IMR-90 (cell line): ENCODE results near the gene SPECC1L. TPM values are rescaled to one million over a fixed set of nuclear protein-coding genes. Genes with fewer than 3 reads are reported as not detected.

Experiments
- ATAC-seq: fragments of 200-7000 bp; cut with Tn5 transposase; 2 replicates; pipeline ENCODE4 v1.9.1; 2020; ENCODE audit warnings: low read depth, mild to moderate bottlenecking, moderate library complexity
- BruUV-seq: library from RNA; stranded (reverse); fragments of 400-500 nt; replicated peaks from 2 replicates; lab custom pipeline; 2021; lab: Mats Ljungman, UMichigan
- CTCF ChIA-PET: fragments of 300-600 bp; formaldehyde crosslinking; extraction: SDS; loops from one replicate; lab custom pipeline; 2021; ENCODE audit warnings: antibody characterized with exemption; lab: Yijun Ruan, JAX
- POLR2A ChIA-PET: fragments of 300-600 bp; sonication (Branson Sonifier 250); formaldehyde crosslinking; loops from one replicate; lab custom pipeline; 2022; ENCODE audit warnings: antibody characterized with exemption; ENCODE audit not compliant: unreplicated experiment; lab: Charles Lee
- DNase-seq: peaks from one replicate; pipeline ENCODE4 v3.0.0; 2013
- H2AFZ ChIP-seq: replicated peaks from 2 replicates; pipeline ENCODE3; 2013; ENCODE audit warnings: low read length, mild to moderate bottlenecking; ENCODE audit not compliant: poor library complexity
- H2AK5ac ChIP-seq: 2 replicates; pipeline ENCODE4 v1.6.1; 2013; ENCODE audit warnings: low read depth, low read length, inconsistent platforms
- H2AK9ac ChIP-seq: replicated peaks from 2 replicates; pipeline ENCODE3; 2013; ENCODE audit warnings: mild to moderate bottlenecking, low read depth, low read length, moderate library complexity; ENCODE audit not compliant: poor library complexity
- H2BK120ac ChIP-seq: 2 replicates; pipeline ENCODE4 v1.6.1; 2013; ENCODE audit warnings: low read depth, low read length, inconsistent platforms
- H2BK15ac ChIP-seq: 3 replicates; pipeline ENCODE4 v1.6.1; 2013; ENCODE audit warnings: low read depth, low read length, inconsistent platforms
- H2BK20ac ChIP-seq: 2 replicates; pipeline ENCODE4 v1.6.1; 2013; ENCODE audit warnings: low read depth, mild to moderate bottlenecking, inconsistent platforms, low read length, moderate library complexity
- H2BK5ac ChIP-seq: 2 replicates; pipeline ENCODE4 v1.6.1; 2013; ENCODE audit warnings: mild to moderate bottlenecking, low read depth, low read length, inconsistent platforms; ENCODE audit not compliant: poor library complexity, severe bottlenecking
- H3K14ac ChIP-seq: replicated peaks from 2 replicates; pipeline ENCODE4 v1.6.1; 2013; ENCODE audit warnings: low read depth, low read length, inconsistent platforms
- H3K18ac ChIP-seq: 2 replicates; pipeline ENCODE4 v1.6.1; 2013; ENCODE audit warnings: low read depth, low read length, control low read depth
- H3K23ac ChIP-seq: 2 replicates; pipeline ENCODE4 v1.6.1; 2013; ENCODE audit warnings: low read depth, low read length, inconsistent platforms
- H3K27ac ChIP-seq: 2 replicates; pipeline ENCODE4 v1.5.1; 2013; ENCODE audit warnings: mild to moderate bottlenecking, control low read depth, low read length; ENCODE audit not compliant: insufficient read depth
- H3K27me3 ChIP-seq: 2 replicates; pipeline ENCODE4 v1.6.1; 2013; ENCODE audit warnings: low read length; ENCODE audit not compliant: control insufficient read depth, insufficient read depth
- H3K36me3 ChIP-seq: 2 replicates; pipeline ENCODE4 v1.6.1; 2013; ENCODE audit warnings: low read length, mixed read lengths; ENCODE audit not compliant: control insufficient read depth, insufficient read depth
- H3K4ac ChIP-seq: 2 replicates; pipeline ENCODE4 v1.6.1; 2013; ENCODE audit warnings: low read depth, low read length, inconsistent platforms
- H3K4me1 ChIP-seq: 2 replicates; pipeline ENCODE4 v1.6.1; 2013; ENCODE audit warnings: low read length, mixed read lengths; ENCODE audit not compliant: control insufficient read depth, insufficient read depth
- H3K4me2 ChIP-seq: 2 replicates; pipeline ENCODE4 v1.6.1; 2013; ENCODE audit warnings: low read depth, mild to moderate bottlenecking, control low read depth, low read length, moderate library complexity
- H3K4me3 ChIP-seq: 2 replicates; pipeline ENCODE4 v1.5.1; 2013; ENCODE audit warnings: low read depth, mild to moderate bottlenecking, control low read depth, low read length, moderate library complexity; ENCODE audit not compliant: insufficient read depth
- H3K56ac ChIP-seq: 2 replicates; pipeline ENCODE4 v1.6.1; 2013; ENCODE audit warnings: low read length, inconsistent platforms; ENCODE audit not compliant: insufficient read depth; ENCODE audit errors: extremely low read depth
- H3K79me1 ChIP-seq, 2 experiments: 2 replicates each; pipeline ENCODE4 v1.6.1; 2013; ENCODE audit warnings: low read length in 2 of 2, inconsistent platforms in 1 of 2, low read depth in 1 of 2
- H3K9ac ChIP-seq: 2 replicates; pipeline ENCODE4 v1.6.1; 2013; ENCODE audit warnings: low read depth, low read length, control low read depth
- H3K9me1 ChIP-seq: 2 replicates; pipeline ENCODE4 v1.6.1; 2013; ENCODE audit warnings: low read length, inconsistent platforms; ENCODE audit not compliant: insufficient read depth
- H3K9me3 ChIP-seq: 2 replicates; pipeline ENCODE4 v1.6.1; 2013; ENCODE audit warnings: low read length; ENCODE audit not compliant: control insufficient read depth, insufficient read depth
- H4K20me1 ChIP-seq: 2 replicates; pipeline ENCODE4 v1.6.1; 2013; ENCODE audit warnings: low read length, inconsistent platforms; ENCODE audit not compliant: insufficient read depth
- H4K5ac ChIP-seq: 2 replicates; pipeline ENCODE4 v1.6.1; 2013; ENCODE audit warnings: mild to moderate bottlenecking, low read depth, low read length, control low read depth
- H4K8ac ChIP-seq, 2 experiments: 2 replicates each; pipeline ENCODE4 v1.6.1; 2013; ENCODE audit warnings: low read depth in 2 of 2, low read length in 2 of 2, control low read depth in 1 of 2, inconsistent platforms in 1 of 2
- H4K91ac ChIP-seq: 2 replicates; pipeline ENCODE4 v1.6.1; 2013; ENCODE audit warnings: low read depth, low read length, inconsistent platforms; ENCODE audit not compliant: insufficient read depth
- FOS ChIP-seq: fragments of 150-350 bp; IDR thresholded peaks from 2 replicates; pipeline ENCODE4 v1.6.1; 2016; ENCODE audit warnings: low read depth, low read length
- MAFK ChIP-seq: IDR thresholded peaks from 2 replicates; pipeline ENCODE4 v1.6.1; 2012; ENCODE audit warnings: low read depth, low read length, improper control_type of control experiment
- MAZ ChIP-seq: IDR thresholded peaks from 2 replicates; pipeline ENCODE4 v1.6.1; 2012; ENCODE audit warnings: low read depth, mild to moderate bottlenecking, low read length, improper control_type of control experiment, moderate library complexity, borderline replicate concordance
- MXI1 ChIP-seq: IDR thresholded peaks from 2 replicates; pipeline ENCODE4 v1.6.1; 2012; ENCODE audit warnings: low read depth, mild to moderate bottlenecking, low read length, moderate library complexity, borderline replicate concordance
- NFE2L2 ChIP-seq: fragments of 150-350 bp; IDR thresholded peaks from 2 replicates; pipeline ENCODE4 v1.6.1; 2016; ENCODE audit warnings: low read depth, mild to moderate bottlenecking, low read length
- POLR2A ChIP-seq: IDR thresholded peaks from 2 replicates; pipeline ENCODE4 v1.6.1; 2012; ENCODE audit warnings: mild to moderate bottlenecking, low read depth, low read length
- RAD21 ChIP-seq: IDR thresholded peaks from 2 replicates; pipeline ENCODE4 v1.6.1; 2012; ENCODE audit warnings: low read length, improper control_type of control experiment
- RCOR1 ChIP-seq: IDR thresholded peaks from 2 replicates; pipeline ENCODE4 v1.6.1; 2012; ENCODE audit warnings: mild to moderate bottlenecking, low read length, improper control_type of control experiment; ENCODE audit not compliant: insufficient replicate concordance
- RFX5 ChIP-seq: IDR thresholded peaks from 2 replicates; pipeline ENCODE4 v1.8.0; 2012; ENCODE audit warnings: low read depth, mild to moderate bottlenecking, low read length, moderate library complexity
- USF2 ChIP-seq: fragments of 150-350 bp; IDR thresholded peaks from 2 replicates; pipeline ENCODE4 v1.6.1; 2017; ENCODE audit warnings: mild to moderate bottlenecking, antibody characterized with exemption, low read length, low read depth
- WGBS, 2 experiments: methylation state at CpG; one replicate each; pipeline versions ENCODE4 v1.1.5 to v1.1.7; 2013; ENCODE audit warnings: missing lambda C conversion rate in 2 of 2; ENCODE audit not compliant: insufficient read length in 1 of 2; ENCODE audit errors: extremely low coverage in 2 of 2; 5-methylcytosine and 5-hydroxymethylcytosine counted together
- dilution Hi-C: fragments of 300-500 bp; cut with HindIII; formaldehyde crosslinking; loops from one replicate; pipeline ENCODE4 v1.14.3; 2018; ENCODE audit warnings: low sequenced_read_pairs; ENCODE audit not compliant: unreplicated experiment
- in situ Hi-C: fragments of 300-500 bp; cut with MboI; formaldehyde crosslinking; loops from 3 replicates; pipeline ENCODE4 v1.14.3; 2019; ENCODE audit warnings: low sequenced_read_pairs, inconsistent platforms, mixed read lengths
- intact Hi-C: fragments of 100-400 bp; cut with micrococcal nuclease; formaldehyde crosslinking; loops from 2 replicates; pipeline ENCODE4 v1.10.0; 2022
- polyA plus RNA-seq, 3 experiments: library from polyadenylated mRNA; depleted of rRNA; stranded (reverse); fragments of >200 nt; gene quantifications; 2 replicates each; pipeline ENCODE4 v1.2.3, GENCODE V29; 2012; ENCODE audit warnings: low replicate concordance in 1 of 3
- total RNA-seq: library from RNA; depleted of rRNA; stranded (reverse); fragments of >200 nt; gene quantifications from 2 replicates; pipeline ENCODE4 v1.2.3, GENCODE V29; 2012

SPECC1L gene
- total and polyA plus RNA-seq, 2 of the 4 experiments (the other 2 are of a cell fraction) = 18.7 to 44.1 TPM

DNA sequence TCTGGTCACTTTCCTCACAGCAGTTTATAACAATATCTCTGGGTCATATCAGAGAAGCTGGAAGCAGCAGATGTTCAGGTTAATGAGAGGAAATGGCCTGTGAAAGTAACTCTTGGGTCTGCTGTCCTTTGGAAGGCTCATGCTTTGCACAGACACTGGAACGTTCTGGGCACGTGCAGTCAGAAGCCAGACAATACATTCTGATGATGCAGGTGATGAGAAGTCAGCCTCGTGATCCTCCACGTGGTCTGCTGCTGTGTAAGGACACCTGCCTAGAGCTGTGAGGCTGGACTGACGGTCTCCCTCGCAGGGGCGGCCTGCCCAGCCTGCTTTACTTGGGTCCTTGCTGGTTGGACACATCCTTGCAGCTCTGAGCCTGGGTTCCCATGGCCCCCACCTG, 138.0 kb downstream of the SPECC1L start:
- no peak overlapping the region for H4K5ac ChIP-seq
- CTCF ChIA-PET = no interaction called here
- no TSS peak for BruUV-seq
- no peak overlapping the region for H3K9ac ChIP-seq
- H3K4me2 ChIP-seq = no peak overlapping the region
- no peak overlapping the region for H3K27ac ChIP-seq
- H3K36me3 ChIP-seq = peaks cover 18% of the 10 kb centered on the region; the same call in 1 of the 2 replicates
- TF ChIP-seq MAZ (no peak), RAD21 (no peak), RCOR1 (no peak), FOS (no peak), NFE2L2 (no peak), POLR2A (no peak), USF2 (no peak), MAFK (no peak), MXI1 (no peak), RFX5 (no peak)
- H2AFZ ChIP-seq = no peak overlapping the region
- no peak overlapping the region for H4K91ac ChIP-seq
- H2BK20ac ChIP-seq = no peak overlapping the region
- no peaks in the 10 kb centered on the region for H3K9me3 ChIP-seq
- in situ Hi-C loops (no loop called here), intact Hi-C loops (no loop called here), dilution Hi-C loops (no loop called here)
- no peak overlapping the region for H2BK5ac ChIP-seq
- H2AK9ac ChIP-seq = no peak overlapping the region
- H3K79me1 ChIP-seq = peaks cover 55 to 88% of the 10 kb centered on the region in 2 experiments
- 0 out of 2 replicates have a peak overlapping the region, but pooled peaks have one; percentile 0 for H3K14ac ChIP-seq
- H3K56ac ChIP-seq = no peak overlapping the region
- no peak overlapping the region for H3K4ac ChIP-seq
- peaks cover 22% of the 10 kb centered on the region for H4K20me1 ChIP-seq
- no peaks in the 10 kb centered on the region for H3K27me3 ChIP-seq
- peak overlapping the region; percentile 29; the same call in 1 of the 2 replicates for H2AK5ac ChIP-seq
- peaks cover 23% of the 10 kb centered on the region for H3K4me1 ChIP-seq
- no peak overlapping the region for H2BK120ac ChIP-seq
- peaks cover 50% of the 10 kb centered on the region for H3K9me1 ChIP-seq
- no peak overlapping the region for H3K18ac ChIP-seq
- ATAC-seq (no peak), DNase-seq (no peak)
- WGBS, 2 experiments = 72% methylated on average over 2 of the region's 7 CpGs; no CpG with 5 or more reads in 1 of the 2 experiments
- POLR2A ChIA-PET = no interaction called here
- H3K23ac ChIP-seq = 0 out of 2 replicates have a peak overlapping the region, but pooled peaks have one; percentile 29
- H4K8ac ChIP-seq = no peak overlapping the region
- H3K4me3 ChIP-seq = no peak overlapping the region
- H2BK15ac ChIP-seq = no peak overlapping the region
